Sciatic nerve (tissue), 2 donors: Measurements from ENCODE around the gene ZNF143. TPM values are rescaled to one million over a fixed set of nuclear protein-coding genes. Genes with fewer than 3 reads are reported as not detected.
"Not testable (repeated sequence)": the region's sequence is repeated elsewhere in the genome, so short reads cannot be mapped to it uniquely, and the experiment has no call there.

ENCODE experiments used
- ATAC-seq: fragments of 200-7000 bp; cut with Tn5 transposase; one replicate; pipeline ENCODE4 v1.9.1; 2020; ENCODE audit warnings: mild to moderate bottlenecking, moderate library complexity
- DNase-seq: peaks from one replicate; pipeline ENCODE4 v3.0.0-alpha.2; 2020; ENCODE audit warnings: low spot score
- intact Hi-C: fragments of 100-400 bp; cut with DNase I; formaldehyde crosslinking; loops from one replicate; pipeline ENCODE4 v1.14.2; 2022
- total RNA-seq: library from RNA; stranded (reverse); fragmentation: NEBNext Ultra II Directional; extraction: Animal tissue kit (Norgen Biotek cat#: 25700); gene quantifications from one replicate; pipeline ENCODE4 v1.2.1, GENCODE V29; 2021
- donor health status: DM: no; HTN: no; CAD: no.
- donor health status: DM: no; HTN: no; CAD: no.

The ZNF143 gene
- total RNA-seq, 1 donor from 2014 or later: 42.8 TPM

- no peak for DNase-seq
- no peak for ATAC-seq
- intact Hi-C loops: no loop called here
These were observed 33.5 kb downstream of the ZNF143 start for GRCh38 chr11:9494316-9494715.

- ATAC-seq (no peak), DNase-seq (no peak)
- intact Hi-C loops: no loop called here
These were observed 35.1 kb downstream of the ZNF143 start for GRCh38 chr11:9495803-9496514.

- DNase-seq: no peak
These were observed 37.8 kb downstream of the ZNF143 start for GRCh38 chr11:9498457-9499078.

GRCh38 chr11:9506489-9507276 is 45.9 kb downstream of the ZNF143 start:
- DNase-seq: peak; percentile 87
- intact Hi-C loops: no loop called here

More at GRCh38 chr11:9498457-9499078, 37.8 kb downstream of the ZNF143 start:
- intact Hi-C loops: no loop called here
- no peak for ATAC-seq

GRCh38 chr11:9507277-9507580 is 46.4 kb downstream of the ZNF143 start:
- intact Hi-C loops: no loop called here
- ATAC-seq (no peak), DNase-seq (no peak)

More at GRCh38 chr11:9506489-9507276, 45.9 kb downstream of the ZNF143 start:
- ATAC-seq: peak; percentile 91

GRCh38 chr11:9509041-9509440 is 48.2 kb downstream of the ZNF143 start:
- DNase-seq: no peak
- no peak for ATAC-seq
- intact Hi-C loops: no loop called here

GRCh38 chr11:9512370-9513019 is 51.7 kb downstream of the ZNF143 start:
- DNase-seq: no peak
- intact Hi-C loops: no loop called here
- ATAC-seq: no peak

GRCh38 chr11:9514576-9514975 is 53.8 kb downstream of the ZNF143 start:
- DNase-seq, intact Hi-C loops, ATAC-seq: not testable (repeated sequence)

GRCh38 chr11:9516113-9516512 is 55.3 kb downstream of the ZNF143 start:
- DNase-seq (no peak), ATAC-seq (no peak)
- intact Hi-C loops: no loop called here

GRCh38 chr11:9518835-9519410 is 58.1 kb downstream of the ZNF143 start:
- DNase-seq (no peak), ATAC-seq (no peak)
- intact Hi-C loops: no loop called here

GRCh38 chr11:9524001-9524400 is 63.2 kb downstream of the ZNF143 start:
- ATAC-seq: no peak
- DNase-seq: no peak
- intact Hi-C loops: no loop called here

GRCh38 chr11:9525116-9525515 is 64.3 kb downstream of the ZNF143 start:
- intact Hi-C loops: no loop called here
- no peak for DNase-seq
- no peak for ATAC-seq

GRCh38 chr11:9527481-9528135 is 66.8 kb downstream of the ZNF143 start:
- intact Hi-C loops: no loop called here
- ATAC-seq: peak; percentile 82
- no peak for DNase-seq

GRCh38 chr11:9528136-9528501 is 67.3 kb downstream of the ZNF143 start:
- intact Hi-C loops: no loop called here
- DNase-seq (no peak), ATAC-seq (no peak)

GRCh38 chr11:9528573-9529333 is 67.9 kb downstream of the ZNF143 start:
- intact Hi-C loops: no loop called here
- no peak for DNase-seq
- ATAC-seq: no peak

- DNase-seq (no peak), ATAC-seq (peak; percentile 68)
- intact Hi-C loops: no loop called here
These were observed 68.5 kb downstream of the ZNF143 start for GRCh38 chr11:9529334-9529650.

GRCh38 chr11:9530020-9530621 is 69.3 kb downstream of the ZNF143 start:
- intact Hi-C loops: no loop called here
- no peak for DNase-seq
- ATAC-seq: peak; percentile 4
